ENCODE results near the gene ZNF532. TPM values are rescaled to one million over a fixed set of nuclear protein-coding genes. Genes with fewer than 3 reads are reported as not detected.

Gene ZNF532
- polyA plus RNA-seq, 1 donor (not counting 4 experiments of a cell fraction or from before 2014, with no cell fraction given): 31.5 TPM

GRCh38 chr18:58955001-58955400 lies 90.3 kb downstream of the ZNF532 start:
- Histone ChIP-seq H3K36me3 (ENCODE audit: control insufficient read depth in 2 of 2, extremely low read depth in 1 of 2, insufficient read depth in 2 of 2, low read length in 2 of 2) (peaks cover 5 to 9% of the 10 kb centered on the region in 2 experiments), H3K27ac (ENCODE audit: control insufficient read depth, insufficient read depth, low read length) (no peak overlapping the region), H3K4me1 (ENCODE audit: control insufficient read depth, extremely low read depth, insufficient read depth, low read length) (no peaks in the 10 kb centered on the region), H2AFZ (ENCODE audit: control insufficient read depth, low read length) (no peak overlapping the region), H3K4me3 (ENCODE audit: control insufficient read depth in 2 of 3, extremely low read depth in 1 of 3, insufficient read depth in 2 of 3, low read depth in 1 of 3, low read length in 3 of 3) (no peak overlapping the region), H3K9me1 (ENCODE audit: control insufficient read depth, extremely low read depth, insufficient read depth, low read length) (no peaks in the 10 kb centered on the region), H3K9ac (ENCODE audit: control insufficient read depth, extremely low read depth, insufficient read depth, low read length) (no peak overlapping the region), H3K9me3 (ENCODE audit: control insufficient read depth, low read depth, low read length) (no peaks in the 10 kb centered on the region), H3K4me2 (ENCODE audit: control insufficient read depth, extremely low read depth, insufficient read depth, low read depth, low read length) (no peak overlapping the region), H3K27me3 (ENCODE audit: control insufficient read depth, extremely low read depth, insufficient read depth, low read length) (no peaks in the 10 kb centered on the region), H4K20me1 (ENCODE audit: control insufficient read depth, extremely low read depth, insufficient read depth, low read length) (no peaks in the 10 kb centered on the region), H3K79me2 (ENCODE audit: control insufficient read depth, insufficient read depth, low read length) (no peaks in the 10 kb centered on the region)
- TF ChIP-seq EZH2 (IDR thresholded peaks at IDR 0.05; ENCODE audit: low read length) (no peak), CTCF (optimal IDR thresholded peaks at IDR 0.05 in 1 of 3, IDR thresholded peaks at IDR 0.05 in 1 of 3, conservative IDR thresholded peaks at IDR 0.05 in 1 of 3; ENCODE audit: extremely low read depth in 1 of 3, insufficient read depth in 2 of 3, low read length in 3 of 3) (no peak)
- dilution Hi-C loops (cut with MboI; ENCODE audit: extremely low pct_ligation_motif_present, low sequenced_read_pairs): no loop called here
- DNase-seq (ENCODE audit: low read depth, low spot score) (no peak), FAIRE-seq (no peak)

- no peak for DNase-seq (ENCODE audit: low read depth, low spot score)
- no peaks in the 10 kb centered on the region for H3K79me2 ChIP-seq (ENCODE audit: control insufficient read depth, insufficient read depth, low read length)
- no peak for FAIRE-seq
- no peaks in the 10 kb centered on the region for H4K20me1 ChIP-seq (ENCODE audit: control insufficient read depth, extremely low read depth, insufficient read depth, low read length)
- no peak overlapping the region for H3K27ac ChIP-seq (ENCODE audit: control insufficient read depth, insufficient read depth, low read length)
- dilution Hi-C loops (cut with MboI; ENCODE audit: extremely low pct_ligation_motif_present, low sequenced_read_pairs): no loop called here
- H2AFZ ChIP-seq (ENCODE audit: control insufficient read depth, low read length): no peak overlapping the region
- no peaks in the 10 kb centered on the region for H3K4me1 ChIP-seq (ENCODE audit: control insufficient read depth, extremely low read depth, insufficient read depth, low read length)
- no peaks in the 10 kb centered on the region for H3K9me1 ChIP-seq (ENCODE audit: control insufficient read depth, extremely low read depth, insufficient read depth, low read length)
- no peak overlapping the region for H3K9ac ChIP-seq (ENCODE audit: control insufficient read depth, extremely low read depth, insufficient read depth, low read length)
- H3K4me2 ChIP-seq (ENCODE audit: control insufficient read depth, extremely low read depth, insufficient read depth, low read depth, low read length): no peak overlapping the region
- no peaks in the 10 kb centered on the region for H3K27me3 ChIP-seq (ENCODE audit: control insufficient read depth, extremely low read depth, insufficient read depth, low read length)
- TF ChIP-seq CTCF (optimal IDR thresholded peaks at IDR 0.05 in 1 of 3, IDR thresholded peaks at IDR 0.05 in 1 of 3, conservative IDR thresholded peaks at IDR 0.05 in 1 of 3; ENCODE audit: extremely low read depth in 1 of 3, insufficient read depth in 2 of 3, low read length in 3 of 3) (no peak), EZH2 (IDR thresholded peaks at IDR 0.05; ENCODE audit: low read length) (no peak)
- no peaks in the 10 kb centered on the region for H3K9me3 ChIP-seq (ENCODE audit: control insufficient read depth, low read depth, low read length)
- H3K4me3 ChIP-seq (ENCODE audit: control insufficient read depth in 2 of 3, extremely low read depth in 1 of 3, insufficient read depth in 2 of 3, low read depth in 1 of 3, low read length in 3 of 3): no peak overlapping the region
- peaks cover 5 to 9% of the 10 kb centered on the region in 2 experiments for H3K36me3 ChIP-seq (ENCODE audit: control insufficient read depth in 2 of 2, extremely low read depth in 1 of 2, insufficient read depth in 2 of 2, low read length in 2 of 2)
Observed at GRCh38 chr18:58955738-58956137, 91.1 kb downstream of the ZNF532 start.

Data from keratinocyte (primary cell).